Osteocyte (in vitro differentiated cells): Measurements from ENCODE around the gene PIK3CD. TPM values are rescaled to one million over a fixed set of nuclear protein-coding genes. Genes with fewer than 3 reads are reported as not detected.
A peak's percentile ranks its signal among the peaks of the same experiment; 100 is the strongest.

ENCODE experiments used
- DNase-seq: peaks from one replicate; pipeline ENCODE4 v3.0.0; 2021; ENCODE audit warnings: mixed read lengths; ENCODE audit not compliant: unreplicated experiment; ENCODE audit errors: extremely low spot score
- H3K27ac Mint-ChIP-seq: one replicate; pipeline ENCODE4 v1.8.0; 2021; ENCODE audit warnings: mild to moderate bottlenecking, mixed read lengths; ENCODE audit not compliant: unreplicated experiment
- H3K27me3 Mint-ChIP-seq: one replicate; pipeline ENCODE4 v1.8.0; 2021; ENCODE audit warnings: mixed read lengths; ENCODE audit not compliant: unreplicated experiment
- H3K36me3 Mint-ChIP-seq: one replicate; pipeline ENCODE4 v1.8.0; 2021; ENCODE audit warnings: mixed read lengths; ENCODE audit not compliant: unreplicated experiment
- H3K4me1 Mint-ChIP-seq: one replicate; pipeline ENCODE4 v1.8.0; 2021; ENCODE audit warnings: mixed read lengths; ENCODE audit not compliant: unreplicated experiment
- H3K4me3 Mint-ChIP-seq: one replicate; pipeline ENCODE4 v1.8.0; 2021; ENCODE audit warnings: mild to moderate bottlenecking, moderate library complexity, mixed read lengths; ENCODE audit not compliant: unreplicated experiment
- H3K9me3 Mint-ChIP-seq: one replicate; pipeline ENCODE4 v1.8.0; 2021; ENCODE audit warnings: mixed read lengths; ENCODE audit not compliant: unreplicated experiment
- total RNA-seq: library from RNA; stranded (reverse); gene quantifications from 2 replicates; pipeline ENCODE4 v1.2.1, GENCODE V29; 2021
- TF ChIP-seq, protein P1 (sequence below): fragments of 200-600 bp; sonication (generic); IDR thresholded peaks from 2 replicates; pipeline ENCODE4 v1.5.0; 2021; ENCODE audit warnings: antibody characterized with exemption, mild to moderate bottlenecking, moderate library complexity

The PIK3CD gene
- total RNA-seq, 1 donor from 2014 or later = 14.6 TPM

DNA sequence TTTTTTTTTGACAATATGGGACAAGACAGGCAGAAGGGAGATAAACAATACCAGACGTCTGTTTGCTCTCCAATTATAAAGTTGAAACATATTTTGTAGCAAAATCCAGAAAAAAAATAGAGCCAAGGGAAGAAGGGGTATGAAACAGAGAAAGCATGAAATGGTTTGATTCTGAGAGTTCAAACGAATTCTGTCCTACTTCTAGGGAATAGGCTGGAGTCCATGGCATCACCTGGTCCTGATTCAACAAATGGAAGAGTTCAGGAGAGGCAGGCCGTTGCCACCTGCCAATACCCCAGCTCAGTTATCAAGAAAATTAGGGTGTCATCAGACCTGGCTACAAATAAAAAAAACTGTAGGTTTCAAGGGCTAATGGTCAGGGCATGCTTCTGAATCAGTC, 100.4 kb downstream of the PIK3CD start:
- Mint-ChIP-seq H3K27ac (no peak overlapping the region), H3K4me1 (peaks cover 22% of the 10 kb centered on the region), H3K4me3 (no peak overlapping the region), H3K9me3 (no peaks in the 10 kb centered on the region), H3K27me3 (no peaks in the 10 kb centered on the region), H3K36me3 (peaks cover 24% of the 10 kb centered on the region)
- TF ChIP-seq, protein P1, sequence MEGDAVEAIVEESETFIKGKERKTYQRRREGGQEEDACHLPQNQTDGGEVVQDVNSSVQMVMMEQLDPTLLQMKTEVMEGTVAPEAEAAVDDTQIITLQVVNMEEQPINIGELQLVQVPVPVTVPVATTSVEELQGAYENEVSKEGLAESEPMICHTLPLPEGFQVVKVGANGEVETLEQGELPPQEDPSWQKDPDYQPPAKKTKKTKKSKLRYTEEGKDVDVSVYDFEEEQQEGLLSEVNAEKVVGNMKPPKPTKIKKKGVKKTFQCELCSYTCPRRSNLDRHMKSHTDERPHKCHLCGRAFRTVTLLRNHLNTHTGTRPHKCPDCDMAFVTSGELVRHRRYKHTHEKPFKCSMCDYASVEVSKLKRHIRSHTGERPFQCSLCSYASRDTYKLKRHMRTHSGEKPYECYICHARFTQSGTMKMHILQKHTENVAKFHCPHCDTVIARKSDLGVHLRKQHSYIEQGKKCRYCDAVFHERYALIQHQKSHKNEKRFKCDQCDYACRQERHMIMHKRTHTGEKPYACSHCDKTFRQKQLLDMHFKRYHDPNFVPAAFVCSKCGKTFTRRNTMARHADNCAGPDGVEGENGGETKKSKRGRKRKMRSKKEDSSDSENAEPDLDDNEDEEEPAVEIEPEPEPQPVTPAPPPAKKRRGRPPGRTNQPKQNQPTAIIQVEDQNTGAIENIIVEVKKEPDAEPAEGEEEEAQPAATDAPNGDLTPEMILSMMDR = no peak
- no peak for DNase-seq

DNA sequence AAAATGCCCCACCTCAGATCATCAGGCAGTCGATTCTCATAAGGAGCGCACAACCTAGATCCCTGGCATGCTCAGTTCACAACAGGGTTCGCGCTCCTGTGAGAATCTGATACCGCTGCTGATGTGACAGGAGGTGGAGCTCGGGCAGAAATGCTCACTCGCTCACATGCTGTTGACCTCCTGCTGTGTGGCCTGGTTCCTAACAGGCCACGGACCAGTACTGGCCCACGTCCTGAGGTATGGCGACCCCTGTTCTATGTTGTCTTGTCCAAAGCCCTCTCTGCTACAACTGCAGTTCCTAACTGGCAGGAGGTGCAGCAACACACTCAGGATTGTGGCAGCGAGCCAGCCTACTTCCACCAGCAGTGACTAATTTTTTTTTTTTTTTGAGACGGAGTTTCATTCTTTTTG, 101.6 kb downstream of the PIK3CD start:
- TF ChIP-seq, protein P1 = no peak
- H3K36me3 Mint-ChIP-seq = peaks cover 22% of the 10 kb centered on the region
- H3K27me3 Mint-ChIP-seq = no peaks in the 10 kb centered on the region
- DNase-seq = no peak
- peak overlapping the region; percentile 18 for H3K27ac Mint-ChIP-seq
- no peak overlapping the region for H3K4me3 Mint-ChIP-seq
- peaks cover 22% of the 10 kb centered on the region for H3K4me1 Mint-ChIP-seq
- no peaks in the 10 kb centered on the region for H3K9me3 Mint-ChIP-seq

DNA sequence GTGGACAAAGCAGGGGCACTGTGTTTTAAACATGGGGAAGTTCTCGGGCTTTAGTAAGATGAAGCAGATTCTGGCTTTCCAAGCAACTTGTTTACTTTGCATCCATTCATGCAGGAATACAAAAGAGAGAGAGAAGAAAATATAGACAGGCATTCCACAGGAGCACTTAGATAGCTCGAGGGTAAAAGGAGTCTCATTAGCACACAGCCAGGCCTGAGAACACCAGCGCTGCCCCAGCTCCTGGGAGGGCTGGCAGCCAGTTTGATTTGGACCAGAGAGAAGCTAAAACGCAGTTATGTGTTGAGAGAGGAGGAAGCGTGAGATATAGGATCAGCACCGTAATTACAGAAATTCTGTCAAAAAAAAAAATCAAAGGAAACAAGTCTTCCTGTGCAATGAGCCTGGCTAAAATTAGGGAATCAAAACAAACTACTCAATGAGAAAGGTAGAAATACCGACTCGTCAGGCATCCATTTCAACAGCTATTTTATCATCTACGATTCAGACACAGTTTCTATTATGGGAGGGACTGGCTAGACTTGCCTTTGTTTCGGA, 104.0 kb downstream of the PIK3CD start:
- DNase-seq = no peak
- H3K27ac Mint-ChIP-seq = peak overlapping the region; percentile 78
- peaks cover 24% of the 10 kb centered on the region for H3K4me1 Mint-ChIP-seq
- H3K27me3 Mint-ChIP-seq = no peaks in the 10 kb centered on the region
- TF ChIP-seq, protein P1 = no peak
- peak overlapping the region; percentile 1 for H3K4me3 Mint-ChIP-seq
- no peaks in the 10 kb centered on the region for H3K9me3 Mint-ChIP-seq
- peaks cover 14% of the 10 kb centered on the region for H3K36me3 Mint-ChIP-seq

DNA sequence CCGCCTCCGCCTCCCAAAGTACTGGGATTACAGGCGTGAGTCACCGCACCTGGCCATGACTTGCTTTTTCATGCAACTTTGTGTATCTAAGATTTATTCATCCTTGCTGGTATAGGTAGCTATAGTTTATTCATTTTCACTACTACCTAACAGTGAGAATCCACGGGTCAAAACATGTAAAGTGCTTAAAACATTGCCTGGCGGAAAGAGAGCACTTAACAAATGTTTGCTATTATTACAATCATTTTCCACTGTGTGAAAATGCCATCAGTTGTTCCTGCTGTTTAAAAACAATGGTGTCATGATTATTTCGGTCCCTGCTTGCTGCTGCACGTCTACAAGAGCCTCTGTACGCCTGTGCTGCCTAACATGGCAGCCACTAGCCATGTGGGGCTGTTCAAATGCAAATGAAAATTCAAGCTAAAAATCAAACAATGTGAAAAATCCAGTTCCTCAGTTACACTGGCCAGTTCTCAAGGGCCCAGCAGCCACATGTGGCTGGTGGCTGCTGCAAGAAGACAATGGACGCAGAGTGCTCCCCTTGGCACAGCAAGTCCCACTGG, 107.1 kb downstream of the PIK3CD start:
- peaks cover 18% of the 10 kb centered on the region for H3K4me1 Mint-ChIP-seq
- H3K27me3 Mint-ChIP-seq = no peaks in the 10 kb centered on the region
- no peak for DNase-seq
- no peak overlapping the region for H3K4me3 Mint-ChIP-seq
- no peaks in the 10 kb centered on the region for H3K9me3 Mint-ChIP-seq
- TF ChIP-seq, protein P1 = no peak
- H3K36me3 Mint-ChIP-seq = peaks cover 9% of the 10 kb centered on the region
- H3K27ac Mint-ChIP-seq = no peak overlapping the region

DNA sequence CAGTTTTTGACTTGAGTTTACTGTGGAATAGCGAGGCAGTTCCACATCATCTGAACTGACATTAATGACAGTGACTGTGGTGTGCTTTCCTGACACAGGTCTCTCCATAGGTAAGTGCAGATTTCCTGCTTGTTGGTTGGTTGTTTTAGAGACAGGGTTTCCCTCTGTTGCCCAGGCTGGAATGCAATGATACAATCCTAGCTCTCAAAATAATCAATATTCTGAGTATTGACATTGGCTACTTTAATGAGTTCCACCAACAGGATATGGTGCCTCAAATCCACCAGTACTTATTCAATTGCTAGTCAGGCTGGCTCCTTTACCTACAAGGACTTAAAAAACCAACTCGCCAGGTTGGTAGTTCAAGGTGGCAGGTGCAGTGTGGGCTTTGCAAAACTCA, 108.4 kb downstream of the PIK3CD start:
- no peaks in the 10 kb centered on the region for H3K27me3 Mint-ChIP-seq
- H3K9me3 Mint-ChIP-seq = no peaks in the 10 kb centered on the region
- H3K4me1 Mint-ChIP-seq = peaks cover 22% of the 10 kb centered on the region
- DNase-seq = no peak
- TF ChIP-seq, protein P1 = no peak
- H3K27ac Mint-ChIP-seq = no peak overlapping the region
- peaks cover 9% of the 10 kb centered on the region for H3K36me3 Mint-ChIP-seq
- H3K4me3 Mint-ChIP-seq = no peak overlapping the region
